Measurements from ENCODE around the gene UTS2B.
"Not testable (repeated sequence)": the region's sequence is repeated elsewhere in the genome, so short reads cannot be mapped to it uniquely, and the experiment has no call there.

UTS2B gene

GRCh38 chr3:191290311-191291025 lies 39.9 kb downstream of the UTS2B start:
- no peak overlapping the region for H3K27ac ChIP-seq
- no peak for DNase-seq (ENCODE audit: low read depth, low spot score)

DNA sequence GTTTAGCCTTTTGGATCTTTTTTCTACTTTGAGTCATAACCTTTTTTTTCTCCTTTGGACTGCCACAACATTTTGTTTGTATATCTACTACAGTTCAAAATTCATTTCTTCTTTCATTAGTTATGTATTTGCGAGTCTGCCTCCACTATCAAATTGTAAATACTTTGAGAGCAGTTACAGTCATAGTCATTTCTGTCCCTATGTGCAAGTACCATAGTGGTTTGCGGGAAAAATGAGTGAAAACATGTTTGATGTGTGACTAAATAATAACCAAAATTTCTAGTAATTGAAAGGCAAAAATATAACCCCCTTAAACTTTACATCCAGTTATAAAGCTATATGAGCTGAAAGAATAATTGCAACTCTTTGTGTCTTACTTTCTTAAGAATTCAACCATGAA lies 46.9 kb downstream of the UTS2B start:
- no peak overlapping the region for H3K27ac ChIP-seq

DNA sequence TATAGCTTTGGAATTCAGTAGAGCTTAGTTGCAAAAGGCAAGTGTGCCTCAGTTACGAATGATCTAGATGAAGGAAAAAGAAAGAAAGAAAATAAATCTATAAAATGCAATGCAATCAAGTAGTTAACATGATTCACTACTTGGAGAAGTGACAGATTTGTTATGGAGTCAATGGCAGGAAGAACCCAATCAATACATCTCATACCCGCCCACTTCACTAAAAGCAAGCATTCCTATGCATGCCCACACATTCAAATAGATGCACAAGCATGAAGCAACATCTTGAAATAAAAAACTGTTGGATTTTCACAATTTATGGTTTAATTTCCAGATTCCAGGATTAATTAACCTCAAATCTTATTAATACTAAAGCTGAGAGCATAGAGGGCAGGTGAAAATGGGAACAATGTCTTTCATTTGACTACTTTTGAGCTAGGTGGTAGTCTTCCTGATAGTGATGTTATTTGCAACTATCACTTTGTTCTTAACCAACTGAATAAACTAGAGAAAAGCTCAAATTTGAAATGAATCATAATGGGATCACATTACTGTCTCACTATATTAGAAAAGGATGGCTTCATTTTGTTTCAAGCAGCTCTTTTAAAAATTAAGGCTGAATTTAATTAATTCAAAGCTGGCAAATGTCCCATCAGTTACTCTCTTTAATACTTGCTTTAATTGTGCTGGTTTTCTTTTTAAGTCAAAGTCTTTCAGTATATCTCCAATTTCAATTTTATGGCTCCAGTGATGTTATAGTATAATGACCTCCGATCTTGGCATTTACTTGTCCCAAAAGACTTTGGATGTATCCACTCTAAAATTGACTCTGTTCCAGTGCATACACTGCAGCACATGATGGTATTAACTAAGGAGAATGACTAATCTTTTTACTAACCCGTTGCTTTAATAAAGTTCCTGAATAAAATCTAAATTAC lies 47.8 kb downstream of the UTS2B start:
- DNase-seq (ENCODE audit: low read depth, low spot score) = no peak
- no peak overlapping the region for H3K27ac ChIP-seq

More for the DNA sequence above, 46.9 kb downstream of the UTS2B start:
- no peak for DNase-seq (ENCODE audit: low read depth, low spot score)

DNA sequence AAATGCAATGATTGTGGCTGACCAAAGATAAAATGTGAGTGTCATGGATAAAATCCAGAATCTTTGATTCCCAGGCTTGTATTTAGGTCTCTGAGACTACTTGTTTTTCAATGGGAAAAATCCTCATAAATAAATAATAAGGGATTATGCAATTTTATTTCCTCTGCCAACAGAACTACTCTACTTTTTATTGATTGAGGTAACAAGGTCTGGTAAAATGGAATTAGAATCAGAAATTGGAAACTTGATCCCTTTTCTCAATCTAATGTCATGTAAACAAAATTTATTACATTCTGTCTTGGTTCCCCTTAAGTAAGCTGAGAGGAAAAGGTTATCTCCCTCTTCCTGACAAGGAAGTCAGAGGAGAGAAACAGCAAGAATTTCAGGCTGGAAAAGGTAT lies 49.4 kb downstream of the UTS2B start:
- no peak overlapping the region for H3K27ac ChIP-seq
- DNase-seq (ENCODE audit: low read depth, low spot score) = no peak

DNA sequence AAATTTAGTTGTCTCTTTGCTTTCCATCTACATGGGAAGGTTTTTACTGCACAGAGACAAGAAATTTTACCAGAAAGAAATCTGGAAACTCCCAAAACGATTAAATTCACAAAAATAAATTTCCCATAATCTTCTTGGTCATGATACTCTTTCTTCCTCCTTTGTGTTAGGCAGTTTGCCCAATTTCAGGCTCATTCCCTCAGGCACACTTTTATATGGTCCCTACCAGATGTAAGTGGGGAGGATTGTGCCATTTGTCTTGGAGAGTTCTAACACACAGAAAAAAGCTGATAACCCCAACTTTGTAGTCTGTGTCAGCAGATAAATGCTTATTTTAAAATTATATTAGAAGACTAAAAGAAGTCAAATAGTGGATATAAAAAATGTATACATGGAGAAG lies 50.2 kb downstream of the UTS2B start:
- no peak overlapping the region for H3K27ac ChIP-seq
- DNase-seq (ENCODE audit: low read depth, low spot score) = no peak

DNA sequence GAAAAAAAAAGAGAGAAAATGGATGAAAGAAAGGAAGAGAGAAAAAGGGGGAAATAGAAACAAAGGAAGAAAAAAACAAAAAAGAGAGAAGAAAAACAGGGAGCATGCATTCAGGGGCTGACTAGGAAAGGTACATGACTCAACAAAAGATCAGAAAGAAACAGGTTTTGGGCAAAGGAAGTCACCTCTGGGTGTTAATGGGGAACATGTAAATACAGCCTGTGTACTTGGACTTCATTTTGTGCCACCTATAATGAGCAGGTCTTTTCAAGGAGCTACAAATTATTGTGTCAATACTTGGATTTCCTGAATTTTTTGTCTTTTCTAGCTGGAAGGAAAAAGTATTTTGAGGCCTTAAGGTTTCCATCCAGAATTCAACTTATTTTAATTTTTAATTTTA lies 54.6 kb downstream of the UTS2B start:
- no peak for DNase-seq (ENCODE audit: low read depth, low spot score)
- H3K27ac ChIP-seq = no peak overlapping the region

DNA sequence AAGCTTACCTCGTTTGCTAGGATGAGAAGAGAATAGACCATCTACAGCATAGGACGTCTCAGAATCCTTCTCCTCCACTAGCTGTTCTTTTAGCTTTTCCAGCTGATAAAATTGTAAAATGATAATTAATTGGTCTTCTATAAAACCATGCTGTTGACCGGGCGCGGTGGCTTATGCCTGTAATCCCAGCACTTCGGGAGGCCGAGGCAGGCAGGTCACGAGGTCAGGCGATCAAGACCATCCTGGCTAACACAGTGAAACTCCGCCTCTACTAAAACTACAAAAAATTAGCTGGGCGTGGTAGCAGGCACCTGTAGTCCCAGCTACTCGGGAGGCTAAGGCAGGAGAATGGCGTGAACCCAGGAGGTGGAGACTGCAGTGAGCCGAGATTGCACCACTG lies 55.1 kb downstream of the UTS2B start:
- H3K27ac ChIP-seq; DNase-seq (ENCODE audit: low read depth, low spot score): not testable (repeated sequence)

DNA sequence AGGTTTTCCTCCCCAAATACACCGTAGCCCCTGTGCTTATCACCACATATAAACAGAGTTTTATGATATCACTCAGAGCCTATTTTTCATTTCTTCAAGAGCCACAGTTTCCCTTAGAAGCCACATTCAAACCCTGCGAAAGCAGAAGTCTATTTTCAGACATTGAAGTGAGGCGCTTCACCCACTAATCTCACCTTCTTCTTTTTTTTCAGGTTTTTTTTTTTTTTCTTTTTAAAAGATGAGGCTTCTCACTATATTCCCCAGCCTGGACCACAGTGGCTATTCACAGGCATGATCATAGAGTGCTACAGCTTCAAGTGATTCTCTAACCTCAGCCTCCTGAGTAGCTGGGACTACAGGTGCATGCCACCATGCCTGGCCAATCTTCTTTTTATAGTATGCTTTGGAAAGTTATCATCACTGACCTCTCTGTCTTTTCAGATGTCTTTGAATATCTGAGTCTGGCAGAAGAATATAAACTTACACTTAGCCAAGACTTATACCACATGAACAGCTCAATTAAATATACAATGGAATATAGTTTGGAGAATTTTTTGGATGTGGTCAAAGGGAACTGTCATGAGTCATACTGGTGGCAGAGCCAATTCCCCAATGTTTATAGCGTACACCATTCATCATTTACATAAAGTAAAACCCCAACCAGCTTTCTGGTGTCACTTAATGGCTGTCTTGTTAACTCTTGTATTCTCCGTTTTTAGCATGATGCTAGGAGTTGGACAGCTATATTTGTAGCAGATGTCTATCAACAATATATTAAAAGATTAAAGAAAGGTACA lies 60.8 kb downstream of the UTS2B start:
- no peak for DNase-seq (ENCODE audit: low read depth, low spot score)
- no peak overlapping the region for H3K27ac ChIP-seq

GRCh38 chr3:191268737-191269136 lies 61.6 kb downstream of the UTS2B start:
- no peak overlapping the region for H3K27ac ChIP-seq
- DNase-seq (ENCODE audit: low read depth, low spot score) = no peak

GRCh38 chr3:191263850-191264249 lies 66.5 kb downstream of the UTS2B start:
- H3K27ac ChIP-seq = no peak overlapping the region
- no peak for DNase-seq (ENCODE audit: low read depth, low spot score)

DNA sequence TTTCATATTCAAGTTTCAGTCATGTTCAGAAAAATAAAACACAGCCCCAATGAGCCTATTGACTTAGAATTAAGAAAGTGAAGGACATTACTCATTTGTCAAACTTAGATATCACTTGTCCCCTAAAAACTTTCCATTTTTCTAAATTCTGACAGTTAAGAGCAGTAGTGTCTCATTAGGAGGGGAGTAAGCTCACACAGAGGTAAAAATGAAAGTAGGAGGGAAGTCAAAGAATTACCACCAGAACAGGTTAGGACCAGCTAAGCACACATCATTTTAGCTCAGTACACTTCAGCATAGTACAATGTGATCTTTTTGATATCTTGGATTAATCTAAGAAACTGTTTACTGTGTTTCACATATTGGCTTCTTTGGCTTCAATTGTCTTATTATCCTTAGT lies 67.0 kb downstream of the UTS2B start:
- H3K27ac ChIP-seq = no peak overlapping the region
- no peak for DNase-seq (ENCODE audit: low read depth, low spot score)

- no peak overlapping the region for H3K27ac ChIP-seq
- DNase-seq (ENCODE audit: low read depth, low spot score) = no peak
These were observed 67.7 kb downstream of the UTS2B start for GRCh38 chr3:191262650-191263049.

DNA sequence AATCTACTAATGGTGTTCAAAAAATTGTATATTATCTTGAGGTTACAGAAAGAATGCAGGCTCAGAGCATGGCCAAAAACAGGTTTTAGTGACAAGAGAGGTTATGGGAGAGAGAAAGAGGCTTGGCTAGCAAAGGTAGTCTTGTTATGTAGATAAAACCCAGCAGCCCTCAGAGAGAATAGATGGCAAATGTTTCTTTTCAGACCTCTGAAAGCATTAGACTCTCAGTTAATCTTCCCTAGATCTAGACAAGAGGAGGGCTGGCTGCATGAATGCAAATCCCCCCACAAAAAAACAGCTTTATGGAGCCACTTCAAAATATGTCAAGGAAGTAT lies 69.1 kb downstream of the UTS2B start:
- no peak for DNase-seq (ENCODE audit: low read depth, low spot score)
- no peak overlapping the region for H3K27ac ChIP-seq

DNA sequence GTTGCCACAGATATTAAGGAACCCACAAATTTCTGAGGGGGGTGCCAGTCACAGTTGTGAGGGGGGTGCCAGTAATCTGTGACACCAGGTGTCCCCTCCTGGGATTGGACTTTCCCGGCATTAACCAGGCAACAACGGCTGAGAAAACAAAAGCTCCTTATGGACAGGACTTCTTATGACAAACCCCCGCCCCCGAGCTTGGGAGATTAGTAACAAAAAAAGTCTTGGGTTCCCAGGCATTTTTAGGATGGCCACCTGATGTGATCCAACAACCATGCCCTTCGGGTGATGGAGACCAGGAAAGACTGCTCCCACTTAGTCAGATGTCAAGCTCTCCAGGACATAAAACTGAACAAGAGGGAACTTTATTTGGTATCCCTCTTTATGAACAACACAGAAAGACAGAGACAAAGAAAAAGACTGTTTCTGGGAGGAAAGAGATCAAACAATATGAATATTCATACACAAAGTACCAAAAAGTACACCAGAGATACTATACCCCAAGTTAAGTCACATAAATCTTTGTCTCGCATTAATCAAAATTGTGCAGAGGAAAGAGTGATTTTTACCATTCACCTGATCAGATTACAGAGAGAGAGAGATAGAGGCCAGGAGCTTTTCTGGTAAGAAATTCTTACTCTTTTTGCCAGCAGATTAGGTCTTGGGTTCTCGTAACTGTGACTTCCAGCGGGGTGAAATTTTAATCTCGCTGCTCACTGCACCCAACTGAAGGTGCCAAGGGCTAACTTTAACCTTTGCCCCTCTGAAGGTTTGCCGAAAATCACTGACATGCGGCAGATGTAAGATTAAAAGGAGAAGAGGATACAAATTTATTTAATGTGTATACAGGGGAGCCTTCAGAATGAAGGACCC lies 69.7 kb downstream of the UTS2B start:
- H3K27ac ChIP-seq = no peak overlapping the region
- DNase-seq (ENCODE audit: low read depth, low spot score) = no peak

- no peak for DNase-seq (ENCODE audit: low read depth, low spot score)
These were observed 70.8 kb downstream of the UTS2B start for GRCh38 chr3:191259486-191259885.

DNA sequence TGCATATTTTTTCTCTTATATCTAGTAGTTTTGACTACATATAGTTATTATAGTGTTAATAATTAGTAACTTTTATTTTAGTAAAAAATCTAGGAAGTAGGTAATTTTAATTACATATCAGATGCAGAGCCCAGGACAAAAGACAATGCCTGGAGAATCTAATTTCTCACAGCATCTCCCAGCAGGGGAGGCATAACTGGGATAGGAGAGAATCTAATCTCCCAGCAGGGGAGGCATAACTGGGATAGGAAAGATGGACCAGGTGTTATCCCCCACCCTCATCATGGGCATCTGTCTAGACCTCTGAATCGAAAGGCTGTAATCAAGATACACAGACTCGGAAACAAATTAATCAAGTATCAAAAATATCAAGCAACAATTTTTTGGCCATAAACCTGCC lies 73.0 kb downstream of the UTS2B start:
- no peak overlapping the region for H3K27ac ChIP-seq
- DNase-seq (ENCODE audit: low read depth, low spot score) = no peak

More at GRCh38 chr3:191259486-191259885, 70.8 kb downstream of the UTS2B start:
- H3K27ac ChIP-seq = no peak overlapping the region

GRCh38 chr3:191256405-191256804 lies 73.9 kb downstream of the UTS2B start:
- no peak for DNase-seq (ENCODE audit: low read depth, low spot score)
- H3K27ac ChIP-seq = no peak overlapping the region

DNA sequence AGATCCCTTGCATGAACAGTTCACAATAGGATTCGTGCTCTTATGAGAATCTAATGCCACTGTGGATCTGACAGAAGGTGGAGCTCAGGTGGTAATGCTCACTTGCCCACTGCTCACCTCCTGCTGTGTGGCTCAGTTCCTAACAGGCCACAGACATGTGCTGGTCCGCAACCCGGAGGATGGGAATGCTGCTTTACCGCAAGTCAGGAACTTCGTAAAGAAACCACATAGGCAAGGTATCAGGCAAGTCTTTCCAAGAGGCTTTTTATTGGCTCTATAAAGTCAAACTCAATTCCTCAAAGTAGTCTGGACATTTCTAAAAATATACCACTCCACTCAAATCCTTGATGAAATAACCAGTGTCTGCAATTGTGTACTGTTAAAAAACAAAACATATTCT lies 75.2 kb downstream of the UTS2B start:
- DNase-seq (ENCODE audit: low read depth, low spot score) = no peak
- no peak overlapping the region for H3K27ac ChIP-seq

- no peak for DNase-seq (ENCODE audit: low read depth, low spot score)
- no peak overlapping the region for H3K27ac ChIP-seq
These were observed 76.0 kb downstream of the UTS2B start for GRCh38 chr3:191254098-191254873.

Measured in epithelial cell of prostate (primary cell).